Dendritic cell treated with granulocyte-macrophage colony-stimulating factor and Interleukin-4, amounts not matched to agents 40 ng/mL and 50 ng/mL, for 4 days (primary cell): ENCODE results near the gene FSTL4.

Source experiments
- H3K27ac Mint-ChIP-seq: one replicate; pipeline ENCODE4 v1.8.0; 2022; ENCODE audit warnings: mild to moderate bottlenecking, mixed read lengths
- H3K27me3 Mint-ChIP-seq: one replicate; pipeline ENCODE4 v1.8.0; 2022; ENCODE audit warnings: mild to moderate bottlenecking, mixed read lengths
- H3K36me3 Mint-ChIP-seq: one replicate; pipeline ENCODE4 v1.8.0; 2022; ENCODE audit warnings: low read depth, mixed read lengths
- H3K4me1 Mint-ChIP-seq: one replicate; pipeline ENCODE4 v1.8.0; 2022; ENCODE audit warnings: low read depth, mixed read lengths
- H3K4me3 Mint-ChIP-seq: one replicate; pipeline ENCODE4 v1.8.0; 2022; ENCODE audit warnings: mild to moderate bottlenecking, moderate library complexity, mixed read lengths
- H3K9me3 Mint-ChIP-seq: one replicate; pipeline ENCODE4 v1.8.0; 2022; ENCODE audit warnings: mixed read lengths
- intact Hi-C: fragments of 100-400 bp; cut with micrococcal nuclease; formaldehyde crosslinking; loops from one replicate; pipeline ENCODE4 v1.15.0; 2022

The FSTL4 gene

DNA sequence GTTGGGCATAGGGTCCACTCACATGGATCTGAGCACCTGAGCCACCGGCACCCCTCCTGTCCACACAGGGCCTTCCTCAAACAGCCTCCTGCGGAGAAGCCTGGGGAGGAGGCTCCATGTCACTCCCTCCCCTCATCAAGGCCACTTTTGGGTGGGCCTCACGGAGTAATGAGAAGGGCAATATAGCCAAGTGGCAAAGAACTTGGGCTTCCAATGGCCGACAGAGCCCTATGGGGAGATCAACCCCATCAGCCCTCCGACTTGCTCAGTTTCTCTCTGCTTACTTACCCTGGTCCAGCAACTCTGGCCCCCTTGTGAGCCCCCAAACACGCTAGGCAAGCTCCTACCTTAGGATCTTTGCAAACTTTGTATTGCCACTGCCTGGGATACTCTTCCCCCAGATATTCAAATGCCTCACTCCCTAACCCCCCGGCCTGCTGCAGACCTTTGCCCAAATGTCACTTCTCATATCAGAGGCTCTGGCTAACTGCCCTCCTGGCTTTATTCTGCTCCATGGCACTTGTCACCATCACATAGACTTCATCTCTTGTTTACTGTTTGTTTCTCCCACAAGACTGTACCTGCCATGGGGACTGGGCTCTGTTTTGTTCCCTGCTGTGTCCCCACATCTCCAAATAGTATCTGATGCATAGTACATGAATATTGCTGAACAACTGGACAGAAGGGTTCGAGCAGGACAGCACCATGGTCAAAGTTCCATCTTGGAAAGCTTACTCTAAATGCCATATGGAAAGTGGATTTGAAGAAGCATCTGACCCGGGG is 220.8 kb downstream of the FSTL4 start:
- H3K36me3 Mint-ChIP-seq = no peaks in the 10 kb centered on the region
- H3K4me1 Mint-ChIP-seq = no peaks in the 10 kb centered on the region
- H3K4me3 Mint-ChIP-seq = no peak overlapping the region
- H3K27ac Mint-ChIP-seq = no peak overlapping the region
- no peaks in the 10 kb centered on the region for H3K27me3 Mint-ChIP-seq
- intact Hi-C loops = no loop called here
- no peaks in the 10 kb centered on the region for H3K9me3 Mint-ChIP-seq

GRCh38 chr5:133390416-133391353 is 221.7 kb downstream of the FSTL4 start:
- intact Hi-C loops = no loop called here
- Mint-ChIP-seq H3K4me1 (no peaks in the 10 kb centered on the region), H3K4me3 (no peak overlapping the region), H3K27me3 (no peaks in the 10 kb centered on the region), H3K36me3 (no peaks in the 10 kb centered on the region), H3K27ac (no peak overlapping the region), H3K9me3 (no peaks in the 10 kb centered on the region)

GRCh38 chr5:133389066-133389590 is 223.2 kb downstream of the FSTL4 start:
- Mint-ChIP-seq H3K27ac (no peak overlapping the region), H3K36me3 (no peaks in the 10 kb centered on the region), H3K4me1 (no peaks in the 10 kb centered on the region), H3K27me3 (no peaks in the 10 kb centered on the region), H3K4me3 (no peak overlapping the region), H3K9me3 (no peaks in the 10 kb centered on the region)
- intact Hi-C loops = no loop called here

- Mint-ChIP-seq H3K4me1 (no peaks in the 10 kb centered on the region), H3K4me3 (no peak overlapping the region), H3K27me3 (peaks cover under 1% of the 10 kb centered on the region), H3K9me3 (no peaks in the 10 kb centered on the region), H3K27ac (no peak overlapping the region), H3K36me3 (no peaks in the 10 kb centered on the region)
- intact Hi-C loops = no loop called here
Measured at GRCh38 chr5:133387621-133388020, 224.7 kb downstream of the FSTL4 start.

GRCh38 chr5:133387091-133387490 is 225.2 kb downstream of the FSTL4 start:
- H3K9me3 Mint-ChIP-seq = no peaks in the 10 kb centered on the region
- H3K27ac Mint-ChIP-seq = no peak overlapping the region
- no peak overlapping the region for H3K4me3 Mint-ChIP-seq
- no peaks in the 10 kb centered on the region for H3K4me1 Mint-ChIP-seq
- peaks cover 1% of the 10 kb centered on the region for H3K27me3 Mint-ChIP-seq
- no peaks in the 10 kb centered on the region for H3K36me3 Mint-ChIP-seq
- intact Hi-C loops = no loop called here

- intact Hi-C loops = no loop called here
- H3K27me3 Mint-ChIP-seq = peaks cover 4% of the 10 kb centered on the region
- no peaks in the 10 kb centered on the region for H3K4me1 Mint-ChIP-seq
- no peaks in the 10 kb centered on the region for H3K9me3 Mint-ChIP-seq
- no peak overlapping the region for H3K4me3 Mint-ChIP-seq
- no peak overlapping the region for H3K27ac Mint-ChIP-seq
- no peaks in the 10 kb centered on the region for H3K36me3 Mint-ChIP-seq
Measured at GRCh38 chr5:133386662-133387061, 225.7 kb downstream of the FSTL4 start.

DNA sequence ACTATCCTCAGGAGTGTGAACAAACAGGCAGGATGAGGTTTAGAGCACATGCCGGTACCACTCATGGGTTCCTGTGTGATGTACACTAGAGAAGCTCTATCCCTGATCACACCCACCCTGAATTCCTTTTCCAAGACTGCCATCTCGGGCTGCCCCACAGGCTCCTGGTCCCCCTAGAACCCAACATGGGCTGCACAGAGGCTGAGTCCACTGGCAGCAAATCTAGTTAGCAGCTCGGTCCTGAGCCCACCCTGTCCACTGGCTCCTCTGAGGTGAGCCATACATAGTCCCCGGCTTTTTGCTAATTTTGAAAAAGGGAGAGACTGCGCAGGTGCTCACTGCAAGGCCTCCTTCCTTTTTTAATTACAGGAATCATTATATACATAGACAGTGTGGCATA is 227.0 kb downstream of the FSTL4 start:
- no peaks in the 10 kb centered on the region for H3K36me3 Mint-ChIP-seq
- no peak overlapping the region for H3K27ac Mint-ChIP-seq
- H3K4me3 Mint-ChIP-seq = no peak overlapping the region
- H3K9me3 Mint-ChIP-seq = no peaks in the 10 kb centered on the region
- peaks cover 4% of the 10 kb centered on the region for H3K27me3 Mint-ChIP-seq
- H3K4me1 Mint-ChIP-seq = no peaks in the 10 kb centered on the region
- intact Hi-C loops = no loop called here

- H3K9me3 Mint-ChIP-seq = no peaks in the 10 kb centered on the region
- H3K27ac Mint-ChIP-seq = no peak overlapping the region
- H3K4me1 Mint-ChIP-seq = no peaks in the 10 kb centered on the region
- no peak overlapping the region for H3K4me3 Mint-ChIP-seq
- peaks cover 4% of the 10 kb centered on the region for H3K27me3 Mint-ChIP-seq
- H3K36me3 Mint-ChIP-seq = no peaks in the 10 kb centered on the region
- intact Hi-C loops = no loop called here
Measured at GRCh38 chr5:133384903-133385302, 227.4 kb downstream of the FSTL4 start.

DNA sequence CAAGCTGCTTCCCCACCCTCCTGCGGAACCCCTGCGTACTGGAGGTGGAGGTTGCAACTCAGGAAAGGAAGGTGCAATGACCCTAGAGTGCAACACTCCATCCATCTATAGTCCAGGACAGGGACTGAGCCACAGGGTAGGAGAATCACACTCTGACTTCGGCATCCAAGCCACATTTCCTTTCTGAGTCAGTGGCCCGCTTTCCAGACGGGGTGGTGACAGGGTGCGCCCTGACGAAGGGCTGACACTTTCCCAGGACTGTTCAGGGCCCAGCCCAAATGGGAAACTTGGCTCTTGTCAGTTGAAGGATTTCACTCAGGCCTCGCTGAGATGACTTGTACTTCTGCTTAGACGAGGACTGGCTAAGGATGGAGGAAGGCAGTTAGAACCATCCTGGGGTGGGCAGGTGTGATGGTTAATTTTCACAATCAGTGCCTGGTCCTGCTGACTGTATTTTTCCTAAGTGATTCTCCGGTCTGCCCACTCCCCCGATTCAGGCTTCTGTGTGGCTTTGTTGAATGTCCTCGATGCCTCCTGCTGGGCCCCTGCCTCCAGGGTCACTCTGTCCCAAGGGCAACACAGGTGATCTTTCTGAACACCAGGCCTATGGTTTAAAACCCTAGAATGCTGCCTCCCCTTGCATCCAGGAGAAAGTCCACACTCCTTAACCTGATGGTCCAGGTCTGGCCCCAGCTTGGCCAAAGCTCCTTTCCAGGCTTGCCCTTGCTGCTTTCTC is 228.1 kb downstream of the FSTL4 start:
- Mint-ChIP-seq H3K27me3 (peaks cover 4% of the 10 kb centered on the region), H3K9me3 (no peaks in the 10 kb centered on the region), H3K4me3 (no peak overlapping the region), H3K27ac (no peak overlapping the region), H3K4me1 (no peaks in the 10 kb centered on the region), H3K36me3 (no peaks in the 10 kb centered on the region)
- intact Hi-C loops = no loop called here

GRCh38 chr5:133383580-133383939 is 228.8 kb downstream of the FSTL4 start:
- Mint-ChIP-seq H3K9me3 (no peaks in the 10 kb centered on the region), H3K27ac (no peak overlapping the region), H3K27me3 (peaks cover 4% of the 10 kb centered on the region), H3K4me3 (no peak overlapping the region), H3K36me3 (no peaks in the 10 kb centered on the region), H3K4me1 (no peaks in the 10 kb centered on the region)
- intact Hi-C loops = no loop called here

DNA sequence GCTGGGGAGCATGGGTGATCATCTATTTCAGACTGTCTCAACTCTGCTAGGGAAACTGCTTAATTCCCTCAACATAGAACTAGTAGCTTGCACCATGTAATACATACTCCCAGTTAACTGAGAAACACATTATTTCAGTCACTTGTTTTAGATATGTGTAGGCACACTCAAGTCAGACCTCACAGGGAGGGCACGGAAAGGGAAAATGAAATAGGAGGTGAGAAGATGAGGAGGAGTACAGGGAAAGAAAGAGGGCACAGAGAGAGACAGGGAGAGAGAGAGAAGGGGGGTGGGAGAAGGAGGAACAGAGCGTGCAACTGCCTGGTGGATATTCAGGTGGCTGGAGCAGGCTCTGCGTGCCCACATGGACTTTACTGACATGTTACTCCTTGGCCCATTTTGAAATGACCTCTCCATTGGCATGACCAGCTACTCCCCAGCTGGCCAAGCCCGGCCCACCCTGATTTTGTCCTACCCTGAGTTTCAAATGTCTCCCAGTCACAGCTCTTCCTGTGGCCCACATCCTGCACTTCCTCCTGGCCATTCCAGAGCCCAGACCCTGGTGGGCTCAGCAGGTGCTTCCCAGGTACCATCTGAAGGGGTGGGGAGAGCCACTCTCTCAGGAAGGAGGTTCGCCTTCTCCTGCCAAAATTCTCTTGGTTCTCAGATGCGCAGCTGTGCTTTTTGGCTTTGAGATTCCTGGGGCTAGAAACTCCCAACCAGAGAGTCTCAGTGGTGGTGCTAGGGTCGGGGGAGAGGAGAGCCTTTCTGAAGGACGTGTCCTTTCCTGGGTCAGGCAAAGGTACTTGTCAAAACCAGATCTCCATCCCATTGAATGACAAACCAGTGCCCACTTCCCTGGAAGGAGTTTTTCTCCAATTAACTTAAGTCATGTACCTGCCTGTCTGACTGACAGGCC is 229.4 kb downstream of the FSTL4 start:
- Mint-ChIP-seq H3K4me1 (no peaks in the 10 kb centered on the region), H3K27me3 (peaks cover 4% of the 10 kb centered on the region), H3K4me3 (no peak overlapping the region), H3K9me3 (peaks cover 3% of the 10 kb centered on the region), H3K27ac (no peak overlapping the region), H3K36me3 (no peaks in the 10 kb centered on the region)
- intact Hi-C loops = no loop called here

DNA sequence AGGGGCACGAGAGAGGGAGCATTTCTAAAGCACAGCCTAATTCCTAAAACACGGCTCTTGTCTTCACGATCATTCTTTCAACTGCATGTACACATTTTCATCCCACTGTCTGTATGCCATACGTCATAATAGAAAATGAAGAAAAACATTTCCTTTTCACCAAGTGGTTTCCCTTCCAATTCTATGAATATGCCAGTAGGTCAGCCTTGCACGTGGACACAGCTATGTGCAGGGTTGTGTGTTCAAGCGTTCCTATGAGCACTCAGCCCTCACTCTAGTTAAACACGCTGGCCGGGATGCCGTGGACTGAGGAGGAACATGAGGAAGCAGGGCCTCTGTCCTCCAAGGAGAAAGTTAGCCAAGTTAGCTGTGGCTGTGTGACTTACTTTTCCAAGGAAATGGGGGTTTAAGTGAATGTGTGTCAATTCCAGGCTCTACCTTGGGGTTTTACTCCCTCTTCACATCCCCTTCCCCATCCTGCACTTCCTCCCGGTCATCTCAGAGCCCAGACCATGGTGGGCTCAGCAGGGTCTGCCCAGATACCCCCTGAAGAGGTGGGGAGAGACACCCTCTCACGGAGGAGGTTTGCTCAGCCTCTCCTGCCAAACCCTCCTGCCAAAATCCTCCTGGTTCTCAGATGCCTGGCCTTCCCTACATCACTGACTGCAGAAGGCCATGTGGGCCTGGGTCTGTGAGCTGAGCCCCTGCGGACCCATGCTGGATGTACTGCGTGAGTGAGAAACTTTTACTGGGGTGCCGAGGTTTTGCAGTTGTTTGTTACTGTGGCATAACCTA is 230.6 kb downstream of the FSTL4 start:
- no peak overlapping the region for H3K4me3 Mint-ChIP-seq
- no peak overlapping the region for H3K27ac Mint-ChIP-seq
- H3K27me3 Mint-ChIP-seq = peaks cover 4% of the 10 kb centered on the region
- H3K4me1 Mint-ChIP-seq = no peaks in the 10 kb centered on the region
- intact Hi-C loops = no loop called here
- peaks cover 15% of the 10 kb centered on the region for H3K9me3 Mint-ChIP-seq
- no peaks in the 10 kb centered on the region for H3K36me3 Mint-ChIP-seq
